Kidney epithelial cell (primary cell): ENCODE results near the gene USP1. TPM values are rescaled to one million over a fixed set of nuclear protein-coding genes. Genes with fewer than 3 reads are reported as not detected.

Experiments used
- DNase-seq: peaks from one replicate; pipeline ENCODE4 v3.0.0-alpha.2; 2010; ENCODE audit warnings: low read depth
- H3K27me3 ChIP-seq: 2 replicates; pipeline ENCODE4 v1.6.0; 2011; ENCODE audit warnings: low read length; ENCODE audit not compliant: control insufficient read depth, insufficient read depth
- H3K36me3 ChIP-seq: 2 replicates; pipeline ENCODE4 v1.5.1; 2011; ENCODE audit warnings: low read length; ENCODE audit not compliant: control insufficient read depth, insufficient read depth
- H3K4me3 ChIP-seq: 2 replicates; pipeline ENCODE4 v1.5.1; 2011; ENCODE audit warnings: low read depth, mild to moderate bottlenecking, control low read depth, low read length
- CTCF ChIP-seq: IDR thresholded peaks from 2 replicates; pipeline ENCODE4 v1.5.1; 2011; ENCODE audit warnings: mild to moderate bottlenecking, moderate library complexity, low read length, control low read depth, inconsistent platforms; ENCODE audit not compliant: insufficient read depth, poor library complexity, severe bottlenecking
- total RNA-seq: library from RNA; depleted of rRNA; stranded (reverse); fragments of >200 nt; gene quantifications from 2 replicates; pipeline ENCODE4 v1.2.3, GENCODE V29; 2015

Gene USP1
- total RNA-seq, 1 donor from 2014 or later: 26.4 TPM

GRCh38 chr1:62437273-62437940 lies 558 bp downstream of the USP1 start:
- no peak for DNase-seq
- TF ChIP-seq CTCF: no peak
- H3K27me3 ChIP-seq: no peaks in the 10 kb centered on the region
- no peaks in the 10 kb centered on the region for H3K36me3 ChIP-seq
- H3K4me3 ChIP-seq: peak overlapping the region; percentile 81

- Histone ChIP-seq H3K4me3 (peak overlapping the region; percentile 81), H3K36me3 (no peaks in the 10 kb centered on the region), H3K27me3 (no peaks in the 10 kb centered on the region)
- no peak for TF ChIP-seq CTCF
- DNase-seq: no peak
Observed at GRCh38 chr1:62438163-62438562, 1.3 kb downstream of the USP1 start.

- no peaks in the 10 kb centered on the region for H3K36me3 ChIP-seq
- H3K27me3 ChIP-seq: no peaks in the 10 kb centered on the region
- peak; percentile 48 for DNase-seq
- TF ChIP-seq CTCF: no peak
- H3K4me3 ChIP-seq: no peak overlapping the region
Observed at GRCh38 chr1:62439652-62440371, 3.0 kb downstream of the USP1 start.

GRCh38 chr1:62444701-62445100 lies 7.9 kb downstream of the USP1 start:
- no peaks in the 10 kb centered on the region for H3K27me3 ChIP-seq
- no peaks in the 10 kb centered on the region for H3K36me3 ChIP-seq
- H3K4me3 ChIP-seq: no peak overlapping the region
- no peak for DNase-seq
- no peak for TF ChIP-seq CTCF

- no peak for DNase-seq
- H3K27me3 ChIP-seq: no peaks in the 10 kb centered on the region
- no peak for TF ChIP-seq CTCF
- H3K36me3 ChIP-seq: no peaks in the 10 kb centered on the region
- H3K4me3 ChIP-seq: no peak overlapping the region
Observed at GRCh38 chr1:62448221-62448933, 11.5 kb downstream of the USP1 start.
